Small intestine (tissue), 7 donors: Measurements from ENCODE around the gene CYP27C1. TPM values are rescaled to one million over a fixed set of nuclear protein-coding genes. Genes with fewer than 3 reads are reported as not detected.

Experiments
- DNase-seq, 2 donors: peaks; one replicate each; pipeline versions ENCODE4 v3.0.0 to v3.0.0-alpha.2; 2013
- FAIRE-seq: peaks from 2 replicates; lab custom pipeline; 2012; peaks lifted over from hg19 to GRCh38; lab: Jason Lieb, UNC
- H3K27ac ChIP-seq, 3 donors: one replicate each; pipeline ENCODE4 v1.5.1; 2013; ENCODE audit warnings: low read length in 2 of 3, mild to moderate bottlenecking in 2 of 3, control low read depth in 1 of 3, inconsistent platforms in 1 of 3, low read depth in 1 of 3, moderate library complexity in 1 of 3
- H3K27me3 ChIP-seq, 3 donors: one replicate each; pipeline ENCODE4 v1.6.1; 2013; ENCODE audit warnings: low read length in 3 of 3, inconsistent platforms in 1 of 3; ENCODE audit not compliant: control insufficient read depth in 3 of 3, insufficient read depth in 3 of 3
- H3K36me3 ChIP-seq, 3 donors: one replicate each; pipeline ENCODE4 v1.6.1; 2013; ENCODE audit warnings: low read length in 3 of 3, inconsistent platforms in 1 of 3, low read depth in 1 of 3, mild to moderate bottlenecking in 1 of 3, moderate library complexity in 1 of 3; ENCODE audit not compliant: control insufficient read depth in 3 of 3, insufficient read depth in 2 of 3
- H3K4me1 ChIP-seq, 3 donors: one replicate each; pipeline ENCODE4 v1.6.1; 2013; ENCODE audit warnings: low read length in 2 of 3, inconsistent platforms in 1 of 3, low read depth in 1 of 3, mild to moderate bottlenecking in 1 of 3, moderate library complexity in 1 of 3; ENCODE audit not compliant: control insufficient read depth in 3 of 3, insufficient read depth in 2 of 3
- H3K4me3 ChIP-seq, 3 donors: one replicate each; pipeline ENCODE4 v1.5.1; 2013; ENCODE audit warnings: low read length in 3 of 3, control low read depth in 1 of 3, inconsistent platforms in 1 of 3, low read depth in 1 of 3, mild to moderate bottlenecking in 1 of 3, moderate library complexity in 1 of 3
- H3K9me3 ChIP-seq, 2 donors: one replicate each; pipeline ENCODE4 v1.6.1; 2013; ENCODE audit warnings: low read depth in 1 of 2, low read length in 1 of 2; ENCODE audit not compliant: control insufficient read depth in 2 of 2, insufficient read depth in 1 of 2
- WGBS, 3 donors: extraction: QIAGEN DNeasy Blood & Tissue Kit; methylation state at CpG; one replicate each; pipeline ENCODE4 v1.1.7; 2013; 5-methylcytosine and 5-hydroxymethylcytosine counted together
- polyA plus RNA-seq, 4 donors: library from polyadenylated mRNA; stranded (reverse) in 3 of 4; unstranded in 1 of 4; fragments of 200-250 nt in 3 of 4; fragments of 120-200 nt in 1 of 4; gene quantifications; one replicate each; pipeline versions ENCODE4 v1.2.1 to v1.2.3, GENCODE V29; 2013
- donor health status: healthy with polysubstance abuse.
- donor health status: control.
- donor health status: control.
- donor health status: Bipolar disorder and iron deficiency.
- donor health status: healthy.

The CYP27C1 gene
- polyA plus RNA-seq, 4 donors = 0.24 to 1.2 TPM; not detected in 2

DNA sequence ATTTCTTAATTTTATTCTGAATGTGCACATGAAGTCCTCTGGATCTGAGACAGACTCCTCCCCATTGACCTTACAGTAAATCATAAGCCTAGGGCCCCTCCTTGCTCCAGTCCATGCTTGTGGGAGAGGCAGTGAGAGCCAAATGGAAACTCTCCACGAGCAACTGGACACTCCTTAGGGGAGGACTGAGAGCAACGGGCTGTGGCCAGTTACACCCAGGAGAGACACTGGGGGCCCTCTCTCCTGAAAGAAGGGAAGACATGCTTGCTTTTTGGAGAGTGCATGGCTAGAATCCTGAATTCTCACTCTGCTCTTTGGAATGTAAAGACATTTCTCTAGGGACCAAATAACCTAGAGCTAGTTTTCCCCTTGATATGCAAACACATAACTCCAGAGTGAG lies 64.2 kb downstream of the CYP27C1 start:
- DNase-seq (no peak), FAIRE-seq (no peak)
- Histone ChIP-seq H3K9me3 (peaks cover 0 to 5% of the 10 kb centered on the region in 2 donors), H3K4me3 (no peak overlapping the region), H3K27me3 (no peaks in the 10 kb centered on the region), H3K36me3 (no peaks in the 10 kb centered on the region), H3K27ac (peak overlapping the region in 1 of 3 donors; percentile 23), H3K4me1 (peaks cover 0 to 6% (median 0%) of the 10 kb centered on the region in 3 donors)
- 37 to 46% (median 42%) methylated on average over 2 of the region's 2 CpGs for WGBS, 3 donors

DNA sequence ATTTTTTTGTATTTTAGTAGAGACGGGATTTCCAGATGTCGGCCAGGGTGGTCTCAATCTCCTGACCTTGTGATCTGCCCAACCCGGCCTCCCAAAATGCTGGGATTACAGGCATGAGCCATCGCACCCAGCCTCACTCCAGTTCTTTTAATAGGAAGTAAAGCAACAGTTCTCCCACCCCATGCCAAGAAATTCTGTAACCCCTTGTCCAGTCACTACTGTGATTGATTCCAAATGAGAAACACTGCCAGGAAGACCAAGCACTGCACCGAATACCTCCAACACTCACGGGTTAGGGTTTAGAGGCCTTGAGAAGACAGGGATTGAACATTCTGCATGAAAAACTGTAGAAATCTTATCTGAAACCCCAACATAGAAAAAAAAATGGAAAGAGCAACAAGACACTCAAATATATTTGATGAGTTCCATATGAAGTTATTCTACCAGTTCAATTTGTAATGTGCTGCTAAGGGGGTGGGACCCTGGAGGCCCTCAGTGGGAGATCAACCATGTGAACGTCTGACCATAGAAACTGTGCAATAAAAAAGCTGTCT lies 65.0 kb downstream of the CYP27C1 start:
- DNase-seq (no peak), FAIRE-seq (no peak)
- no peaks in the 10 kb centered on the region for H3K36me3 ChIP-seq
- H3K27ac ChIP-seq = peak overlapping the region in 2 of 3 donors; percentile 11 to 56
- H3K27me3 ChIP-seq = no peaks in the 10 kb centered on the region
- no peaks in the 10 kb centered on the region for H3K4me1 ChIP-seq
- 68 to 90% (median 82%) methylated on average over 7 of the region's 7 CpGs for WGBS, 3 donors
- no peak overlapping the region for H3K4me3 ChIP-seq
- peaks cover 0 to 10% of the 10 kb centered on the region in 2 donors for H3K9me3 ChIP-seq

DNA sequence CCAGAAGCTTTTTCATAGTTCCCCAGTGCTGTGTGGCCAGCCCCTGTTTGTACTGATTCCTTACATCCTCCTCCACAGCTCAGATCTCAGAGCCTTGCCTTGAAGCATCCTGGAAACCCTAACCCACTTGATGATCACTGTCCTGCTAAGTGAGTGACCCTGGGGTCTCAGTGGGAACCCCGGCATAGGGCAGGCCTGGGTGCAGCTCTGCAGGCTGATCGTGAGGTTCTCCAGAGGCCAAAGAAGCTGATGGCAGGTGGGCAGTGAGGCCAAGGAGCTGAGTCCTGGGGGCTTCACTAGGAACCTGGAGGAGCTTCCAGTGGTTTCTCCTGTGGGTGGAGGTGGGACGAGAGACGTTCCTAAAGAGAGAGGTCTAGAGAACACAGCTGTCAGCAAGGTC lies 65.7 kb downstream of the CYP27C1 start:
- Histone ChIP-seq H3K4me3 (no peak overlapping the region), H3K27ac (peak overlapping the region in 1 of 3 donors; percentile 11), H3K36me3 (no peaks in the 10 kb centered on the region), H3K4me1 (no peaks in the 10 kb centered on the region), H3K9me3 (peaks cover 0 to 13% of the 10 kb centered on the region in 2 donors), H3K27me3 (no peaks in the 10 kb centered on the region)
- no peak for DNase-seq
- WGBS, 3 donors = 72 to 94% (median 89%) methylated on average over 4 of the region's 4 CpGs
- no peak for FAIRE-seq

DNA sequence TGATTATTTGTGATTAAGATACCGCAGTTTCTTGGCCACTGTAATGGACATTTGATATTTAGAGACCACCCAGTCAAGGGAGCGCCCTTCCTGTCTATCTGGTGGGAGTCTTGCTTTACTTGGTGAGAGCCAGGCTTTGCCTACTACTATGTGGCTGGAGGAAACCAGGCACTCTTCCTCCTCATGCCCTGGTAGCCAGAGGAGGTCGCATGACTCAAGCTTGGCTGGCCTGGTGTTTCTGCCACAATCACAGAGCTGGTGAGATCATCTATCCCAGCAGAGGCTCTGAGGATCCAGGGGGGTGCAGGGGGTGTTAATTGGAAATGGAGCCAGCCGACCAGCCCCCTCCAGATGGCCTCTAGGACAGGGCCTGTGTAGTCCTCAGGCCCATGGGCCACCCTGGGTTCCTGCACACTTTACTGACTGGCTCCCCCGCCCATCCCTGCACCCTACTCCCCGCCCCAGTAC lies 66.4 kb downstream of the CYP27C1 start:
- no peak for DNase-seq
- FAIRE-seq = no peak
- H3K27me3 ChIP-seq = no peaks in the 10 kb centered on the region
- H3K4me1 ChIP-seq = no peaks in the 10 kb centered on the region
- H3K36me3 ChIP-seq = no peaks in the 10 kb centered on the region
- WGBS, 3 donors = 84 to 90% (median 87%) methylated on average over 5 to 6 of the region's 6 CpGs
- H3K4me3 ChIP-seq = no peak overlapping the region
- H3K27ac ChIP-seq = no peak overlapping the region
- peaks cover 0 to 13% of the 10 kb centered on the region in 2 donors for H3K9me3 ChIP-seq

DNA sequence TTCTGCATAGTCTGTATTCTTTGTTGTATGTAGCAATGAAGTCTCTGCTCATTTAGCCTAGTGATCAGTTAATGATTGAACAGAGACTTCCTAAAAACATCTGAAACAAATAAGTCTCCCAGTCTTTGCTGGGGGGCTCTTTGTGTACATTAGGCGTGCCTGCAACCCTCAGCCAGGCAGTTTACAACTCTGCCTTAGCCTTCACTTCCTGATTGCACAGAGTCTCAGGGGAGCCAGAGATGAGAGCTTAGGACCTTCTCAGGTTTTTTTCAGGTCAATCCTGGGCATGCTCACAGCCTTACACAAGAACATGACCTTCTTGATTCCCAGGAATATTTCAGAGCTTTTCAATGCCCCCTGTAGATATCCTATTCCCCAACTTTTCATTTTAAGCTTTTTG lies 69.1 kb downstream of the CYP27C1 start:
- WGBS, 3 donors = 57 to 85% (median 65%) methylated on average over 1 of the region's 1 CpG
- FAIRE-seq = no peak

DNA sequence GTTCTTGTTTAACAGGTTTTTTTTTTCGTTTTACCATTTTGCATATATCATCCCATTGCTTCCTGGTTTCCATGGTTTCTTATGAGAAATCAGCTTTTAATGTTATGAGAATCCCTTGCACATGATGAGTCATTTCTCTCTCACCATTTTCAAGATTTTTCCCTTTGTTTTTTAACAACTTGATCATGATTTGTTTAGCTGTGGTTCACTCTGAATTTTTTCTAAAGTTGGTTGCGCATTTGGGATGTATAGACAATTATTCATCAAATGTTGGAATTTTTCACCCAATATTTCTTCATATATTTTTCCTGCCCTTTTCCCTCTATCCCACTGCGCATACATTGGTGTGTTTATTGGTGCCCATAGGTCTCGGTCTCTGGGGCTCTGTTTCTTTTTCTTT lies 70.7 kb downstream of the CYP27C1 start:
- WGBS, 3 donors = 84 to 91% (median 91%) methylated on average over 4 of the region's 4 CpGs
- no peak overlapping the region for H3K27ac ChIP-seq
- no peak for FAIRE-seq
- H3K36me3 ChIP-seq = no peaks in the 10 kb centered on the region
- no peaks in the 10 kb centered on the region for H3K4me1 ChIP-seq
- no peak for DNase-seq
- H3K27me3 ChIP-seq = no peaks in the 10 kb centered on the region
- no peak overlapping the region for H3K4me3 ChIP-seq
- peaks cover 0 to 10% of the 10 kb centered on the region in 2 donors for H3K9me3 ChIP-seq

More for the DNA sequence above, 69.1 kb downstream of the CYP27C1 start:
- no peak for DNase-seq
- no peak overlapping the region for H3K4me3 ChIP-seq
- no peaks in the 10 kb centered on the region for H3K36me3 ChIP-seq
- no peaks in the 10 kb centered on the region for H3K4me1 ChIP-seq
- H3K9me3 ChIP-seq = peaks cover 0 to 10% of the 10 kb centered on the region in 2 donors
- no peaks in the 10 kb centered on the region for H3K27me3 ChIP-seq
- no peak overlapping the region for H3K27ac ChIP-seq

DNA sequence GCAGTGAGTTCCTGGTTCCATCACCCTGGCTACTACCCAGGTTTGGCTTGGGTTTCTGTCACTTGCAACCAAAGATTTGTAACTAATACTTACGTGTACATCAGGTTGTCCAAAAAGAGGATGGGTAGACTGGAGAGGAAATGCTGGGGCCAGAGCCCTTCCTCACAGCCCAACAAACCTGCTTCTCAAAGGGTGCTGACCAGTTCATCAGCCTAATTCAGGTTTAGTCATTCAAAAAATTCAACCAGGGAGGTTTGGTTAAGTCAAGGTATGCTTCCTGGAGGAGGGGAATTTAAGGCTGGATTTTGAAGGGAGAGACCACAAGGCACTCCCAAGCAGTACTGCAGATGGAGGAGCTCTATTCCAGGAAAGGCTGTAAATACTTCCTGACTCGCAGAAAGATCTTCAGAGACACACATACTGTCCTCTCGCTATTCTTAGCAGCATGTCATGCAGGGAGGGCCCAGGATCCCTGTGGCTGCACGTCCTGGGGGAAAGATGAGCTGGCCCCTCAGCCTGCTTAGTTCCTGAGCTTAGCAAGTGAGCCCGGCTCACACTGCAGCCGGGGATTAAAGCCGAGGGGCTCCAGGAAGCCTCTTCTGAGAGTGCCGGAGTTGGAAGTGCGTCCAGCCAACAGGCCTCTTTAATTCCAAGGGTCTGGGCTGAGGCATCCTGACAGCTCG lies 73.1 kb downstream of the CYP27C1 start:
- Histone ChIP-seq H3K36me3 (no peaks in the 10 kb centered on the region), H3K4me3 (no peak overlapping the region), H3K9me3 (peaks cover 0 to 10% of the 10 kb centered on the region in 2 donors), H3K27me3 (no peaks in the 10 kb centered on the region), H3K27ac (no peak overlapping the region), H3K4me1 (no peaks in the 10 kb centered on the region)
- WGBS, 3 donors = 84 to 92% (median 90%) methylated on average over 10 of the region's 10 CpGs
- no peak for DNase-seq
- FAIRE-seq = no peak

DNA sequence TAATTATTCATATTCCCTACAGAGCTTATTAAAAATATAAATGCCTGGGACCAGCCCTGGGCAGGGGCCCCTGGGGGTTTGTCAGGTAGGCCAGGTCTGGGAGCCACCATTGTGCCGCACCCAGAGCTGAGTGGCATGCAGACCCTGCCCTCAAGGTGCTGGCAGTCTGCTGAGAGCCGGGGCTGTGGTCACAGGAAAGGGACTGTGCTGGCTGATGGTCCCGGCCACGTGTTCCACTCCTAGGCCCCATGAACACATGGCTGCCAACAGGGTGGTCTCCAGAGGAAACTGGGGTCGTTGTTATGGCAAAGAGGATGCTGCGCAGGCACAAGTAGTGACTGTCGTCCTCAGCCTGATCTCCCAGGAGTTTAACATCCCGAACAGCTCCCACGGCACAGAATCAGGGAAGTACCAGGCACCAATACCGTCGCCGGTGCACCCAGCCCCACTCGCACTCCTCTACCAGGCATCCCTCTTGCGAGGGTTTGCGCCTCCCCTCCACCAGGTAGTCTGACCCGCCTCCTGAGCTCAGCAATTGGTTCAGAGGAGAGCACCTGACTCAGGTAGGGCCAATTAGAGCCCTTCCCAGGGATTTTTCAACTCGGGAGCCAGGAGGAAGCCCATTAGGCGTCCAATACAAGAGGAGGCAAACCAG lies 73.9 kb downstream of the CYP27C1 start:
- Histone ChIP-seq H3K36me3 (no peaks in the 10 kb centered on the region), H3K27ac (no peak overlapping the region), H3K27me3 (no peaks in the 10 kb centered on the region), H3K4me3 (no peak overlapping the region), H3K4me1 (no peaks in the 10 kb centered on the region), H3K9me3 (peaks cover 0 to 10% of the 10 kb centered on the region in 2 donors)
- WGBS, 3 donors = 87 to 93% (median 88%) methylated on average over 18 of the region's 18 CpGs
- FAIRE-seq = no peak
- no peak for DNase-seq
